Stimulated activated CD4-positive, alpha-beta T cell treated with anti-CD3 and anti-CD28 coated beads, TNF-alpha, amount 100 ng/mL, for 48 hours (primary cell): ENCODE results near the gene DMD.
"Not testable (repeated sequence)": the region's sequence is repeated elsewhere in the genome, so short reads cannot be mapped to it uniquely, and the experiment has no call there.

Source experiments
- DNase-seq, 3 donors: peaks; one replicate each; pipeline ENCODE4 v3.0.0-alpha.2; 2020; ENCODE audit warnings: low read depth in 3 of 3

Gene DMD

DNA sequence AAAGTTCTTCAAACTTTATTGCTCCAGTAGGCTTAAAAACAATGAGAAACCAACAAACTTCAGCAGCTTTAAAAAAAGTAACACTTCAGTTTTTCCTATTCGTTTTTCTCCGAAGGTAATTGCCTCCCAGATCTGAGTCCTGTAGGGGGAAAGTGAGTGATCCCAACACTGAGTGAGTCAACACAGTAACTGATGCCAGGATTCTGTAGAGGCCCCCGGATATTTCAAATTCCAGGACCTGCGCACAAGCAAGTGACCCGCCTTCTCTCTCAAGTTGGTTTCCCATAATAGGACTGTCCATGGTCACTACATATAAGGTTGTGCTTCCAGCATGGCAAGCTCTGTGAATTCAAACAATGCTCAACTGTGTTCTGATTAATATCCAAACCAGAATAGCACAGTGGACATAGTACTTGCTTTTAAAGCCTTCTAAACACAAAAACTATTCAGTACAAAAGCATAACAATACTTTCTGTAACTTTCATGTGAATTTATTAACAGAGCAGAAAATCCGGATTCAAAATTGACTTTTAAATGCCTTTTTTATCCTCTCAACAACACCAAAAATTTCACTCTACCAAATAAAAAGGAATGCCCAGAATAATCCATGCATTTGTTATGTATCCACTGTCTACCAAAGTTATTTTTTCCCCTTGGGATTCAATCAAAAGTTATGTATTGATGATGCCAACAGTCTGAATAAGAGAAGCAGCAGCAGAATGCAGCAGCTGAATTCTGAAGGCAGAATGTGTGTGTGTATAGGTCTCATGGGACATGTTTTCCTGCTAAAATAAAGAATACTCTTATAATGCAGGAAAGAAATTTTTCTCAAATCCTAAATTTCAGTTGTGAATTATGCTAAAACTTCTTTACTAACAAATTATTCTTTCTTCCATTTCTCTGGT lies at the start of gene DMD:
Gene DMD, minus strand, starts transcription at position 194 of the 905 bp plus-strand sequence. CDS start 237 bp downstream, outside the sequence.
- no peak for DNase-seq

DNA sequence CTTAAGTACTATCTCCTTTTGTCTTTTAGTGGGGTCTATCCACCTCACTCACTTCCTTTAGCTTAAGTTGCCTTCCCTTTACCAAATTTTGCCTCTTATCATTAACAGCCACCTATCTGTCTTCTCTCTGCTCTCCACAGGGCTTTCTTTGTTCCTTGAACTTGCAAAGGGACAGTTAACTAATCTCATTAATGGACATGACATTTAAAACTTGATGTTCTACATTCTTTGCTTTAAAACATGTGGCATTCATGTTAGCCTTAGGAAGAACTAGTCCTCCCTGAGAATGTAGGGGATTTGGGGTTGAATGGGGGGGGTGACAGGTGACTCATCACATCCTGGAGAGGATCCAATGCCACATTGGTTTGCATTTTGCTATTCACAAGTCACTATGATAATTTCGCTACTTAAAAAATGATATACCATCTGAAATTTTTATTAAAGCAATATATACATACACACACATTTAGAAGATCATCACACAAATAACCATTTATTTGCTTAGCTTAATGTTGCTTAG lies 41.0 kb upstream of the DMD start:
- no peak for DNase-seq

DNA sequence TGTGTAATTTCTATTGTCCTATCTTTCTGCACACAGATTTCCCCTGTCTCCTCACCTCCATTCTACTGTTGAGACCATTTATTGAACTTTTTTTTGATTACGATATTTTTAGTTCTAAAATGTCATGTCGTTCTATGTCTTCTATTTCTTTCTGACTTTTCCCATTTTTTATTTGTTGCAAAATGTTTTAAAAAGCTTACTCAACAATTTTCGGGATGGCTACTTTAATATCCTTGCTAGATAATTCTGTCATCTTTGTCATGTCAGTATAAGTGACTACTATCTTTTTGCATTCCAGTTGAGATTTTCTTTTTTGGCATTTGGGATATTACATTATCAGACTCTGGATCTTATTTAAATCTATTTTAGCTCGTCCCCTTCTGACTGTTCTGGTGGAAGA lies 7.5 kb upstream of the DMD start:
- no peak for DNase-seq

DNA sequence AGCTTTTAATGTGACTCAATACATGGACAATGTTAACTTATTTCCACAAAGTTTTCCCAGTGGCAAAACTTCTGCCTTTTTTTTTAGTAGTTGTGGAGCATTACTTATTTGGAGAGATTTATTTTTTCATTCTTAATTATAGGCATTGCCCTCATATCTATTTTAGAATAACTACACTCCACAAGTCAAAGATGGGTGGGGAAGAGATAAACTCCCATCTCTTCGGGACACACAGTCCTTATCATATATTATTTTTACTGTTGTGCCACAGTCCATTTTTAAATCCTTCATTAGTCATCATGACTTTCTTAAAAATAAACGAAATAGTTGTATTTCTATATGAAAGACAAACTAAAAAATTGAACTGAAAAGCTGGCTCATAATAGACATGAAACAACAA lies 1.2 kb downstream of the DMD start:
- DNase-seq = no peak

DNA sequence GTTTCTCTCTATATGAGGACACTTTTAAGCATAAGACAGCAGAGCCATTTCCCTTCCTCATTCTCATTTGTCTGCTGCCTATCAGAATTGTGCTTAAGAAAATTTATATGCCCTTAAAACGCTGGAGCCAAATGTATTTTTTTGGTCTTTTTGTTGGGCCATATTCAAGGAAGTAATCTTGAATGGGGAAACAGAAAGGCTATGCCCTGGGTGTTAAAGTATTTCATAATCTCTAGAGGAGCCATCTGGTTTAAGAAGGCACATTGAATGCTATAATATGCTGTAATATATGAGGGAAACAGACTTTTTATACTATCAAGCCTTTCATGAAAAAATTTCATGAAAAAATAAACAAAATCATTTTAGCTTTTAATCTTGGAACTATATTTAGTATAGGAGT lies 4.3 kb downstream of the DMD start:
- DNase-seq = no peak

DNA sequence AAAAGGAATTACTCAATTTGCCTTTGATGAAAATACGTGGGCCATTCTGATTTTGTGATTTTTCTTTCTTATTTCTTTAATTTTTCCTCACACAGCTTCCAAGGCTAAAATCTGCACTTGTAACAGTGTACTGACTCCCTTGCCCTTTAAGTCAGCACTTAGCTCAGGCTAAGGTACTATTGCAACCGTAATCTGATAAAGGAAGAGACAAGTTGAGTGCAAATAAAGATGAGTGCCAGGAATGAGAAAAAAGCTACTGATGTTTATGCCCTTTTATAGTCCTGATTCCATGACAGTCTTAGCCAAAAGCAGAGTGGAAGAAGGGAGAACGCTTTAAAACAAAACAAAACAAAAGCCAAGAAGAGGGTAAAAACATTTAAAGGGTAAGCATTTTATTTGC lies 6.0 kb downstream of the DMD start:
- no peak for DNase-seq

DNA sequence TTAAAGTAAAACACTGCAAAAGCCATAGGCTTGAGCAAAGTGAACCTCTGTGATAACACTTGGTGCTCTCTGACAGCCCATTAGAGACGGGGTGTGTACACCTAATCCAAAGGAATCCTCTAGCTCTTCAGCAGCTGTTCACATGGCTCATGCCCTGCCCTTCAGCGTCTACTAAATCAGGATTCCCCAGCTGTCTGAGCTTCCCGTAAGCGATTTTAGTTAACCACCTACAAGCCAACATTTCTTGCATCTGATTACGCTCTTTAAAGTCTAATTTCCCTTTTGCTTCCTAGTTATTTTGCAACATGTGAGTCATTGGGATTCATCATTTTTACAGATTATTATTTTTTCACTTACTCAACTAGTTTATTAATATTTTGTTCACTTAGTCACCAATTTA lies 6.5 kb downstream of the DMD start:
- DNase-seq = no peak

DNA sequence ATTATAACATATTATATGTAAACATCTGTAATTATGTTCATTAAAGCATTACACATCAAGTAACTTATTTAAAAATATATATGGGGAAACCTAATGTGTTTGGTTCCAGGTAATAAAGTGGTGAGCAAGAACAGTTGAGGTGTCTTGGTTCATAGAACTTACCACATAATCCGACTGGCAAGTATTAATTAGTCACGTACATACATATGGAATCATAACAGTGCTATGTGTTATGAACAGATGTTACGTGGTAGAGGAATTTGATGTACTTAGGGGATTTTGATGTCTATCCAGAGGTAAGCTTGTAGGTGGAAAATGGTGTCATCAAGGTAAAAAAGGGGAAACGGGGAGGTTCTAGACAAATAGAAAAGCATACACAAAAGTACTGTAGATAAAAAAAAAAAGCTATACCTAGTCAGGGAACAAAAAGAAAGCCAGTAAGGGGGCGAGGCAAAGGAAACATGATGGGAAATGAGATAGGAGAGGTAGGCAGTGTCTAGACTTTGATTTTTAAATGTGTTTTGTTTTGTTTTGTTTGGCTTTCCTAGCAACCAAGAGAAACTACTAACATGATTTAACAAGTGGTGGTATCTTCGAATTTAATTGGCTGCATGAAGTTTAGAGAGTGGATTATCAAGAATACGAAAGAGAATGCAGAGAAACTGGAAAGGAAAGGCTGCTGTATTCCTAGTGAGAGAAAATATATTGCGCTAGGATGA lies 12.6 kb downstream of the DMD start:
- no peak for DNase-seq

DNA sequence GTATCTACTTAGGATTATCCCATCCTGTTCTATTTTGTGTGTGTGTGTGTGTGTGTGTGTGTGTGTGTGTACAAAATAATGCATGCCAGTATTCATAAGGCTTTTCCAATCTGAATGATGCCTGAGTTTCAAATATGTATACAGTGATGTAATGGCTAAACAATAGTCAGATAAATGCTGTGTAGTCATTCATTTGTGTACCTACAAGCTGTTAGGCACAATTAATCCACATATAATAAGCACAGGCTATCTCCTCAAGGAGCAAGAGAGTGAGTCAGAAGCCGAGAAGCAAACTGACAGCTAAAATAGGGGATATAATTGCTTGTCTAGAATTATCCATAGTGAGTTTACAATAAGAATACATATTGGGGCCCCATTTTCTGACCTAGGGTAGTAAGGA lies 15.7 kb downstream of the DMD start:
- no peak for DNase-seq

DNA sequence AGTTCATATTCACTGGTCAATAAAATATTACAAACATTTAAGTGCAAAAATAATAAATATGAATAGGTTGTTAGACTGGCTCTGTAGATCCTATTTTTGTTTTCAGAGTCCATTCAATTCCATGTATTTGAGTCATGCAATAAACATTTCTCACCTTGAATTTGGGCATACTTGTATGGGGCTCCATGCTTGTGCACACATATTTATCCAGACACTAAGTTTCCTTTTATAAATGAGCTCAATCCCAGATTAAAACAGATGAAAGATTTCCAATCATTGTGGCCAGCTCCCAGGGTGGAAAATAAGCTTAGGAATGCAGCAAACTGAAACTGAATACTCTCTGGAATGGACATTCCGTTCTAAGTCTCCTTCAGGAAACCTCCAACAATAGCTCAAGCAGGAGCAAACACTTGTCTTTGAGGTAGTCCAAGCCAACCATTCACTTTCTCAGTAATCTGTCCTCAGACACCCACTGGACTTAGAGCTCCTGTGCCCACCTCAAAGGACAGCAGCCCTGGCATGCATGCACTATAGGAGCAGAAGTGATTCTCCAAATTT lies 16.4 kb downstream of the DMD start:
- DNase-seq = no peak

DNA sequence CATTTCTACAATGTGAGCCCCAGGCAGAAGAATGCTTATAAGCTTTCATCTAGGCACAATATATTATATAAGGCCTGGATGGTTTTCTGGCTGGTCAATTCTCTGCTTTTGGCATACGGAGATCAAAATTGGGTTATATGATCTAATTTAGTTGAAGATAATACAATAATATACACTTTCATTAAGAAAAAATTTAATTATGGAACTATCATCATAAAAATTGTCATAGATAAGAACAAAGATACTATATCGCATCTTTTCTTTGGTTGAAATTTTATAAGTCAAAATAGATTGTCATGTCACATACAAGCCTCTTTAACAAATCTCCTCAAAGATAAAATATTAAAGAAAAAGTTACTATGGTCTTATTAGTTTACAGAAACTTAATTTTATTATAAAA lies 17.1 kb downstream of the DMD start:
- DNase-seq = no peak

DNA sequence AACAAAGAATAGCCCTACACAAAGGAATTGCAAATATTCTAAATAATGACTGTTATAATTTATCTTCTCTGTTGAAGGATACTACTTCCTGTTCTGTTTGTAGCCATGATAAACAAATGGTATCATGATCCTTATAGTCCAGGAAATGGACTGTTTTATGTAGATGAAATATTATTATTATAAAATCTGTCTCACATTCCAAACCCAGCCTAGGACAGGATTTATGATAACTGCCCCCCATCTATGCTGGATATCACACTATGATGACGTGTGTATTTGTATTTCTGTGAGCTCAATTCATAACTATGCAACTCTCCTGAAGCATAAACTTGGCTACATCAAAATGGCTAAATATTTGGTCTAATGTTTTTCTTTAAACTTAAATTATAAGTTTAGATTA lies 21.3 kb downstream of the DMD start:
- no peak for DNase-seq

DNA sequence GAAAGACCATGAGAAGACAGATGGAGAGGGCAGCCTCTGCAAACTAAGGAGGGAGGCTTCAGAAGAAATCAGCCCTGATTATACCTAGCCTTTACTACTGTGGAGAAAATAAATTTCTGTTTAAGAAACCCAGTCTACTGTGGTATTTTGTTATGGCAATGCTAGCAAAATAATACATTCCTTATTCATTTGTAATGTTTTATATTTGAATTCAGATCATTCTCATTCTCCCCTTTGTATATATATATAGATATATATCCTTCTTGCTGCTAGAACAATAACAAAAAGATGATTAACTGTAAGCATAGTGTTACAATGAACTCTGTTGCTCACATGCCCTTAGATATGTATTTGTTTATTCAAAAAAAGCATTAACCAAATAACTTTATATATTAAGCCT lies 22.5 kb downstream of the DMD start:
- DNase-seq = no peak

DNA sequence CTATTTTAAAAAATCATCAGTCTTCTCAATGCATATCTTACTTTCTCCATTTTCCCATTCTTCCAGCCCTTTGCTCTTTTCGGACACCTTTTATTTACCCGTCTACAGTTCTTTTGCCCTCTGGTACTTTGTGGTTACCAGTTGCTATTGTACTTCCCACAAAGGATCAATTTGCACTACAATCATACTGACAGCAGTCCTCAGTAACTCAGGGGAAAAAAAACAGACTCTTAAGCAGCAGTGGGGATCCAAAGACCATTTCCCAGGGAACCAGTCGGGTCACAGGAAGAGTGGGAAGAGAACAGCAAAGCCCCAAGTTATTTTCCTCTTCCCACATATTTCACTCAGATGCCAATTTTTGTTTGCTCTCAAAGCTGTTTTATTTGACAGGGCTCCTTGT lies 23.1 kb downstream of the DMD start:
- no peak for DNase-seq

DNA sequence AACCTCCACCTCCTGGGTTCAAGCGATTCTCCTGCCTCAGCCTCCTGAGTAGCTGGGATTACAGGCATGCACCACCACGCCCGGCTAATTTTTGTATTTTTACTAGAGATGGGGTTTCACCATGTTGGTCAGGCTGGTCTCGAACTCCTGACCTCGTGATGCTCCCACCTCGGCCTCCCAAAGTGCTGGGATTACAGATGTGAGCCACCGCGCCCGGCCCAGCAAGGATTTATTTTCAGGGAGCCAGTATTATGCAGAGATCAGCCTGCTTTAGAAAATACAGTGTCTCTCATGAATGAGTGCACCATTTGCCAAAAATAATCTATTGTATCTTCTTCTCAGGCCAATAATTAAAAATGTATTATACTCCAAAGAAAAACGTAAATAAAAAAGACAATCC lies 26.5 kb downstream of the DMD start:
- DNase-seq = not testable (repeated sequence)

DNA sequence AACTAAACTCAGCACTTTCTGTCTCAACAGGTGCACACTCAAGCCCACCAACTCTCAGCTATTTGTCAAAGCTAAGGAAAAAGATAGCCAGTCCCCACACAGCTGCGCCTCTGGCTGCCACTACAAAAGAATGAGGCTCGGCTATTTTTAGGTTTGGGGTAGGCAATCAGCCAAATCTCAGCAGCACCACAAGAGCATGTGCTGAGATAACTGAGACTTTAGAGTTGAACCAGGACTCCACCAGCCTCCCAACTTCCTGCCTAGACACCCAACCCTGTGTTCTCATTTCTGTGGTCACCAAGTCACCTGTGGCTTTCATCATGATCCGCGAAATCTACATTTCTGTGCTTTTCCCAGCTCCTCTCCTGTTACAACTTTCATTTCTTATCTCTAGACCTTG lies 28.0 kb downstream of the DMD start:
- DNase-seq = no peak

DNA sequence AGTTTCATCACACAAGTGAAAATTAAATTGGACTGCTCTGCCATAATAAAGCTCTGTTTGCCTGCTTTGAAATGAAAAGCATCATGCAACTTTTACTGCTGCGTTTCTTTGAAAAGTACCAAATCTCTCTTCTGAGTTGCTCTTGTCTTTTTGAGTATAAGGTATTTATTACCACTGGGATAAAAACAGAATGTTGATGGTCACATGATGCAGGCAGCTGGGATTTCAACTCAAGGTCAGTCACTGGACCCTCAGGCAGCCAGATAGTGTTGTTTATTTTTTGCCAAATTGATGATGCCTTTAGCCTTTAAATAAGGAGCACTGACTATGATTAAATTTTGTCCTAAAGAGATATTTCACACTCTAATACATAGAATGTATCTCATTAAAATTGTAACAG lies 32.7 kb downstream of the DMD start:
- DNase-seq = no peak

DNA sequence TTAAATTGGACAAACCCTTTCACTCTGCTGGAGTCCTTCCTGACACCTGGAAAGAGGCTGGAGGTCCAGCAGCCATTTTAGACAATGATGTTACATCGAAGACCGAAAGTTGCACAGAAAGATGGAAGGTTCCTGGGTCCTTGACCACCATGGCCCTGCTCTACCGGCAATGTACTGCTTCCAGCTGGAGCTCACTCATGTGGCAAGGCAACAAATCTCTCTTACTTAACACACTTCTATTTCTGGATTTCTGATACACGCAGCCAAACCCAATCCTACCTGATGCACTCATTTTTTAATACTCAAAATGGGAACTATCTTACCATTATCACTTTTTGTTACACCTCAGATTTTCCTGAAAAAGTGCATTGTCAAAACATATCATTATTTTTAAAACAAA lies 33.1 kb downstream of the DMD start:
- DNase-seq = no peak

DNA sequence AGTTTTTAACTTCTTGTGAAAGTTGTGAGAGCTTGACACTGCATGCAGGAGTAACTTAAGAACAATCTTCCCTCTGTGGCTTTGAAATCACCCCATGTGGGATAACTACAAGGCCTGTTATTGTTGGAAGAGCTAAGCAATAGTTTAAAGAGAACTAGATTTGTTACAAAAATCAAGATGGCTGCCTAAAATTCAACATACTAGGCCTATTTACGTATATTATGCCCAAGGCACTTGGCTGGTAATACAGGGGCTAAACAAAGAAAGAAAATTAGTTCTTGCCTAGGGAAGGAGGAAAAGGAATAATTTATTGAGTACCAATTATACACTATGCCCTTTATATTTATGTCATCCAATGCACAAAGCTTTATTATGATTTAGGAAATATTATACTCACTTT lies 36.1 kb downstream of the DMD start:
- DNase-seq = no peak

DNA sequence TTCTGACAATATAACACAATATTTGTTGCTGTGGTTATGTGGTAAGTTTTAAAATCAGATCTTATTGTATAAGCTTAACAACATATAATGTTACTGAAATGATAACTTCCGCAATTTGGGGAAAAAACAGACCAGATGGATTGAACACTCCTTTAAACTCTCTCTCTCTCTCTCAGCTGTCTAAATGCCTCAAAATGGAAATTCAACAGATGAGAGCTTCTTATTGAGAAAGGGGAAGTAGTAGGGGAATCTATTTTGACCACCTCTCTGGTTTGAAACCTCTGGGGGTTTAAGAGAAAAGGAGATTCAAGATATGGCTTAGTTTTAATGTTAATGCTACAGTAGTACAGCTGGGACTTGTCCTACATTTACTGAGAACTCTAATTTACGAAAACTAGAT lies 40.3 kb downstream of the DMD start:
- no peak for DNase-seq

DNA sequence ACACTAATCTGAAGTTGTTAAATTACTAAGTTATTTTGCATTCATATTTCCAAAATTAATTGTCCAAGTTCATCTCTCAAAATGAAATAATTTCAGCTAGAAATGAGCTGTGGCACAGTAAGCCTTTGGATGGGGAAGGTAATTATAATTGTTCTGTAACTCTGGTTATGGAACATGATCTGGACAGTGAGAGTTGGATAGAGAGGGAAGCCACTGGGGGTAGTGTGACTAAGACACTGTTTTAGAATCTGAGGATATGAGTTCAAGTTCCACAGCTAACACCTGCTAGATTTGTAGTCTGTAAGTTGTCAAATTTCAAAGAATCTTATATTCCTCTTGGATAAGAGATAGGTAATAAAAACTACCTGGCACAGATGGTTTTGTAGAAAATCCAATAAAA lies 49.5 kb downstream of the DMD start:
- no peak for DNase-seq

DNA sequence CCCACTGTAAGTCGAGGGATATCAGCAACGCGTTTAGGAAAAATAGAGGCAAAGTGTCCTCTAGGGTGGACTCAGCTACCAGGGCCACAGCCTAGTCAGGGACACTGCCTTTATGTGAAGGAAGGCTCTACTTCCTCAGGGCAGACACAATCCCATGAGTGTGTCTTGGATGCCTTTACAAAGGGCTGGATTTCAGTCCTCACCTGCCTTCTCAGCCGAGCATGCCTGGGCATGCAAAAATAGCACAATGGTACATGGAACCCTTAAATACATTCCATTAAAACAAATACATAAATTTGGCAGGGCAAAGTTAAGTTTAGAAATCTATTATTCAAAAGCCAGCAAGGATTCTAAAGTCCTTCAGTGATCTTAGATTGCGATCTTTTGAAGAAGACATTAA lies 51.1 kb downstream of the DMD start:
- no peak for DNase-seq
